SK-N-SH (cell line): ENCODE data around the gene LPCAT1. TPM values are rescaled to one million over a fixed set of nuclear protein-coding genes. Genes with fewer than 3 reads are reported as not detected.

ENCODE experiments used
- CTCF ChIA-PET: fragments of 300-600, 350-600 bp; formaldehyde crosslinking; extraction: SDS; loops from one replicate; lab custom pipeline; 2021; lab: Yijun Ruan, JAX
- POLR2A ChIA-PET: fragments of 350-600 bp; sonication (Branson Sonifier 250); formaldehyde crosslinking; extraction: SDS; loops from one replicate; lab custom pipeline; 2020; ENCODE audit warnings: antibody characterized with exemption, inconsistent platforms; lab: Yijun Ruan, JAX
- DNase-seq: peaks from one replicate; pipeline ENCODE4 v3.0.0; 2012
- H2AFZ ChIP-seq: fragments of 200-600 bp; sonication (generic); 2 replicates; pipeline ENCODE4 v1.8.1; 2016; ENCODE audit warnings: antibody characterized with exemption, mild to moderate bottlenecking, low read depth
- H3F3A ChIP-seq: fragments of 200-600 bp; sonication (generic); replicated peaks from 2 replicates; pipeline ENCODE3; 2016; ENCODE audit warnings: antibody characterized with exemption, mild to moderate bottlenecking; ENCODE audit not compliant: insufficient read depth
- H3K27ac ChIP-seq, 2 experiments: fragments of 200-500 bp in 1 of 2; fragments of 200-600 bp in 1 of 2; sonication (Bioruptor generic) in 1 of 2; sonication (generic), shearing (Covaris generic) in 1 of 2; 2 replicates each; pipeline versions ENCODE4 v1.5.1 to v1.6.1; 2014 to 2016; ENCODE audit warnings: low read depth in 2 of 2, inconsistent platforms in 1 of 2, low read length in 1 of 2, mild to moderate bottlenecking in 1 of 2, mixed read lengths in 1 of 2
- H3K27me3 ChIP-seq: fragments of 200-600 bp; sonication (generic), shearing (Covaris generic); 2 replicates; pipeline ENCODE4 v1.6.1; 2016; ENCODE audit warnings: mixed run types; ENCODE audit not compliant: insufficient read depth
- H3K36me3 ChIP-seq, 2 experiments: fragments of 200-500 bp in 1 of 2; fragments of 200-600 bp in 1 of 2; sonication (Bioruptor generic) in 1 of 2; sonication (generic) in 1 of 2; replicated peaks in 1 of 2; 2 replicates each; pipeline versions ENCODE3 to v1.5.1; 2014 to 2016; ENCODE audit warnings: low read length in 1 of 2, mild to moderate bottlenecking in 1 of 2; ENCODE audit not compliant: insufficient read depth in 2 of 2, control insufficient read depth in 1 of 2
- H3K4me1 ChIP-seq, 2 experiments: fragments of 200-500 bp in 1 of 2; fragments of 200-600 bp in 1 of 2; sonication (Bioruptor generic) in 1 of 2; sonication (generic), shearing (Covaris generic) in 1 of 2; 2 replicates each; pipeline versions ENCODE4 v1.5.1 to v1.6.1; 2014 to 2016; ENCODE audit warnings: low read depth in 1 of 2, low read length in 1 of 2, mixed run types in 1 of 2; ENCODE audit not compliant: insufficient read depth in 2 of 2, control insufficient read depth in 1 of 2
- H3K4me2 ChIP-seq: fragments of 200-600 bp; sonication (generic), shearing (Covaris generic); 2 replicates; pipeline ENCODE4 v1.6.1; 2017; ENCODE audit warnings: mixed run types
- H3K4me3 ChIP-seq, 2 experiments: fragments of 200-500 bp in 1 of 2; fragments of 200-600 bp in 1 of 2; sonication (Bioruptor generic) in 1 of 2; sonication (generic), shearing (Covaris generic) in 1 of 2; 2 replicates each; pipeline versions ENCODE4 v1.5.1 to v1.8.1; 2014 to 2016; ENCODE audit warnings: low read depth in 2 of 2, inconsistent platforms in 1 of 2, low read length in 1 of 2, mild to moderate bottlenecking in 1 of 2, mixed read lengths in 1 of 2, moderate library complexity in 1 of 2
- H3K79me2 ChIP-seq: fragments of 200-600 bp; sonication (generic); 2 replicates; pipeline ENCODE4 v1.8.1; 2017; ENCODE audit warnings: mild to moderate bottlenecking; ENCODE audit not compliant: insufficient read depth
- H3K9ac ChIP-seq: fragments of 200-600 bp; sonication (generic); 2 replicates; pipeline ENCODE4 v1.6.1; 2017; ENCODE audit warnings: mixed run types
- H3K9me2 ChIP-seq: fragments of 200-600 bp; sonication (generic); 2 replicates; pipeline ENCODE4 v1.6.1; 2017; ENCODE audit warnings: mixed run types
- H3K9me3 ChIP-seq: fragments of 200-600 bp; sonication (generic); 2 replicates; pipeline ENCODE4 v1.6.1; 2017; ENCODE audit warnings: mixed run types, mild to moderate bottlenecking, moderate library complexity
- H4K20me1 ChIP-seq: fragments of 200-600 bp; sonication (generic); 2 replicates; pipeline ENCODE4 v1.6.1; 2017; ENCODE audit warnings: mild to moderate bottlenecking, mixed run types; ENCODE audit not compliant: insufficient read depth
- CHD2 ChIP-seq: fragments of 150-350 bp; IDR thresholded peaks from 2 replicates; pipeline ENCODE4 v1.6.1; 2018; ENCODE audit warnings: low read length; ENCODE audit not compliant: partially characterized antibody
- FOSL2 ChIP-seq: IDR thresholded peaks from 2 replicates; pipeline ENCODE4 v1.4.0; 2012; ENCODE audit warnings: low read depth, mild to moderate bottlenecking, moderate library complexity, borderline replicate concordance
- FOXJ3 ChIP-seq: sonication (generic); formaldehyde crosslinking; IDR thresholded peaks from 2 replicates; pipeline ENCODE4 v1.5.1; 2020; ENCODE audit warnings: mild to moderate bottlenecking, missing genetic modification reagents
- FOXM1 ChIP-seq: IDR thresholded peaks from 2 replicates; pipeline ENCODE4 v1.4.0; 2012; ENCODE audit warnings: low read depth, mild to moderate bottlenecking
- GABPA ChIP-seq: IDR thresholded peaks from 2 replicates; pipeline ENCODE4 v1.4.0; 2012; ENCODE audit warnings: low read depth, mild to moderate bottlenecking
- GATA2 ChIP-seq: sonication (generic); formaldehyde crosslinking; IDR thresholded peaks from 2 replicates; pipeline ENCODE4 v1.5.0; 2020; ENCODE audit warnings: mild to moderate bottlenecking, missing genetic modification reagents
- JUND ChIP-seq: IDR thresholded peaks from 2 replicates; pipeline ENCODE4 v1.4.0; 2012
- NFIC ChIP-seq: IDR thresholded peaks from 2 replicates; pipeline ENCODE4 v1.4.0; 2012; ENCODE audit warnings: borderline replicate concordance
- POLR2AphosphoS5 ChIP-seq: IDR thresholded peaks from 2 replicates; pipeline ENCODE4 v1.6.1; 2012; ENCODE audit warnings: low read depth, low read length
- RXRA ChIP-seq: IDR thresholded peaks from 2 replicates; pipeline ENCODE4 v1.4.0; 2012; ENCODE audit warnings: low read depth, mild to moderate bottlenecking, borderline replicate concordance
- TCF12 ChIP-seq: IDR thresholded peaks from 2 replicates; pipeline ENCODE4 v1.4.0; 2012
- TEAD4 ChIP-seq: IDR thresholded peaks from 2 replicates; pipeline ENCODE4 v1.4.0; 2012; ENCODE audit warnings: mild to moderate bottlenecking, borderline replicate concordance; ENCODE audit not compliant: insufficient read depth
- WGBS: methylation state at CpG from one replicate; pipeline ENCODE4 v1.1.6; 2017; ENCODE audit warnings: low lambda C conversion rate; 5-methylcytosine and 5-hydroxymethylcytosine counted together
- polyA plus RNA-seq, 3 experiments: library from polyadenylated mRNA; depleted of rRNA; stranded (reverse); fragments of >200 nt; gene quantifications; 2 replicates each; pipeline ENCODE4 v1.2.3, GENCODE V29; 2012
- TF ChIP-seq, protein P1 (sequence below): IDR thresholded peaks from 2 replicates; pipeline ENCODE4 v1.4.0; 2012; ENCODE audit warnings: low read depth, borderline replicate concordance
- TF ChIP-seq, protein P2 (sequence below): IDR thresholded peaks from 2 replicates; pipeline ENCODE4 v1.4.0; 2012; ENCODE audit warnings: low read depth, borderline replicate concordance
- TF ChIP-seq, protein P3 (sequence below): IDR thresholded peaks from 2 replicates; pipeline ENCODE4; 2012
- TF ChIP-seq, protein P4 (sequence below): IDR thresholded peaks from 2 replicates; pipeline ENCODE4 v1.4.0; 2012; ENCODE audit warnings: low read depth

The LPCAT1 gene
- polyA plus RNA-seq, 1 of the 3 experiments (the other 2 are of a cell fraction), result 42.3 TPM

DNA sequence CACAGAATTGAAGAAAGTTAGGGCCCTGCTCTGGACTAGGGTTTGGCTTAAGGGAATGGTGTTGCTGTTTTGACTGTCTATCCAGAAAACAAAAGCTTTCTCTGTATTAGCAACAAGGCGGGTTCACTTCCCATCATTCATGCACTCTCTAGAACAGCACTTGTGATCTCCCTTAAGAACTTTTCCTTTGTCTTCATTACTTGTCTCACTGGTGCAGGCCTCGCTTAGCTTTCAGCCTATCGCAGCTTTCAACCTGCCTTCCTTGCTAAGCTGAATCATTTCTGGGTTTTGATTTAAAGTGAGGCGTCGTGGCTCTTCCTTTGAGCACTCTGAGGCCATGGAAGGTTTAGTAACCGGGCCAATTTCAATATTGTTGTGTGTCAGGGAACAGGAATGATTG lies 35.2 kb upstream of the LPCAT1 start:
- H3K27me3 ChIP-seq, result 0 out of 2 replicates have a peak, but pooled peaks cover under 1% of the 10 kb centered on the region
- no peaks in the 10 kb centered on the region for H3K36me3 ChIP-seq
- WGBS, result 61% methylated on average over 6 of the region's 6 CpGs
- H3K9me3 ChIP-seq, result no peaks in the 10 kb centered on the region
- H3K4me3 ChIP-seq, result no peak overlapping the region
- CTCF ChIA-PET, result no interaction called here
- no peak overlapping the region for H3K9ac ChIP-seq
- no peaks in the 10 kb centered on the region for H4K20me1 ChIP-seq
- TF ChIP-seq, protein P1, sequence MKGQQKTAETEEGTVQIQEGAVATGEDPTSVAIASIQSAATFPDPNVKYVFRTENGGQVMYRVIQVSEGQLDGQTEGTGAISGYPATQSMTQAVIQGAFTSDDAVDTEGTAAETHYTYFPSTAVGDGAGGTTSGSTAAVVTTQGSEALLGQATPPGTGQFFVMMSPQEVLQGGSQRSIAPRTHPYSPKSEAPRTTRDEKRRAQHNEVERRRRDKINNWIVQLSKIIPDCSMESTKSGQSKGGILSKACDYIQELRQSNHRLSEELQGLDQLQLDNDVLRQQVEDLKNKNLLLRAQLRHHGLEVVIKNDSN, result no peak
- TF ChIP-seq POLR2AphosphoS5 (no peak), JUND (no peak), TCF12 (no peak), CHD2 (no peak), GATA2 (CRISPR knock-in tag) (no peak), GABPA (no peak), FOXM1 (no peak), TEAD4 (no peak)
- TF ChIP-seq, protein P2, sequence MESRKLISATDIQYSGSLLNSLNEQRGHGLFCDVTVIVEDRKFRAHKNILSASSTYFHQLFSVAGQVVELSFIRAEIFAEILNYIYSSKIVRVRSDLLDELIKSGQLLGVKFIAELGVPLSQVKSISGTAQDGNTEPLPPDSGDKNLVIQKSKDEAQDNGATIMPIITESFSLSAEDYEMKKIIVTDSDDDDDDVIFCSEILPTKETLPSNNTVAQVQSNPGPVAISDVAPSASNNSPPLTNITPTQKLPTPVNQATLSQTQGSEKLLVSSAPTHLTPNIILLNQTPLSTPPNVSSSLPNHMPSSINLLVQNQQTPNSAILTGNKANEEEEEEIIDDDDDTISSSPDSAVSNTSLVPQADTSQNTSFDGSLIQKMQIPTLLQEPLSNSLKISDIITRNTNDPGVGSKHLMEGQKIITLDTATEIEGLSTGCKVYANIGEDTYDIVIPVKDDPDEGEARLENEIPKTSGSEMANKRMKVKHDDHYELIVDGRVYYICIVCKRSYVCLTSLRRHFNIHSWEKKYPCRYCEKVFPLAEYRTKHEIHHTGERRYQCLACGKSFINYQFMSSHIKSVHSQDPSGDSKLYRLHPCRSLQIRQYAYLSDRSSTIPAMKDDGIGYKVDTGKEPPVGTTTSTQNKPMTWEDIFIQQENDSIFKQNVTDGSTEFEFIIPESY, result no peak
- TF ChIP-seq, protein P3, sequence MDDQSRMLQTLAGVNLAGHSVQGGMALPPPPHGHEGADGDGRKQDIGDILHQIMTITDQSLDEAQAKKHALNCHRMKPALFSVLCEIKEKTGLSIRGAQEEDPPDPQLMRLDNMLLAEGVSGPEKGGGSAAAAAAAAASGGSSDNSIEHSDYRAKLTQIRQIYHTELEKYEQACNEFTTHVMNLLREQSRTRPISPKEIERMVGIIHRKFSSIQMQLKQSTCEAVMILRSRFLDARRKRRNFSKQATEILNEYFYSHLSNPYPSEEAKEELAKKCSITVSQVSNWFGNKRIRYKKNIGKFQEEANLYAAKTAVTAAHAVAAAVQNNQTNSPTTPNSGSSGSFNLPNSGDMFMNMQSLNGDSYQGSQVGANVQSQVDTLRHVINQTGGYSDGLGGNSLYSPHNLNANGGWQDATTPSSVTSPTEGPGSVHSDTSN, result no peak
- H2AFZ ChIP-seq, result no peak overlapping the region
- H3K27ac ChIP-seq, result no peak overlapping the region
- H3K4me2 ChIP-seq, result no peak overlapping the region
- no peaks in the 10 kb centered on the region for H3K9me2 ChIP-seq
- no peak for DNase-seq
- H3K4me1 ChIP-seq, result no peaks in the 10 kb centered on the region
- POLR2A ChIA-PET, result no interaction called here
- no peaks in the 10 kb centered on the region for H3F3A ChIP-seq
- H3K79me2 ChIP-seq, result no peaks in the 10 kb centered on the region

DNA sequence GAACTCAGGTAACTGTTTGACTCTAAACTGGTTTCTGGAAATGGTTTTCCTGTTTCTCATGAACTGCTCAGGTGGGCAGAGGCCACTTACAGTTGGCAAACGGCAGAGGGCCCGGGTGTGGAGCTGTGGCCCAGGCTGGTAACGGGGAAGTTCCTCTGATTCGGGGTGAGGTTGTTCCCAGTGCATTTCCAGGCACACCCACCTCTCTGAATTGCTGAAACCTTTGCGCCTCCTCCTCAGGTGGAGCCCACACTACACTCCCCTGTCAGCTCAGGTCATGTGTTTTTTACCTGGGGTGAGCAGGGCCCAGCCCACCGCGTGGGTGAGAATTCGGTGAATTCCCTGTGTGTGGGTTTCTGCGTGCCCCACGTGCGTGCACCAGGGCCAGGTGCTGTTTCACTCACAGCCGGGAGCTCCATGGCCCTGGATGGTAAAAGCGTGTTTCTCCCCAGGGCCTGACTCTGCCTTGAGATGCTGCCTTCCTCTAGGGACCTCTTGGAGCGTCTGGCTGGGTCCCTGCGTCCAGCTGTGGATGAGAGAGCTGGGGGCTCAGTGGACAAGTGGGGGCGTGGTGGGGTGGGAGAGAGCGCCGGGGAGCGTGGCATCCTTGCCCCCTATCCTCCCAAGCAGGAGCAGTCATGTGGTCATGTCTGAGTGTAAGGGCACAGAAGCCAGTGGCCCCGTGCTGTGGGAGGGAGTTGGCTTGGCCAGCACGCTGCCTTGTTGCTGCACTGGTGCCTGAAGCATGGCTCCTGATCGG lies 33.5 kb upstream of the LPCAT1 start:
- H2AFZ ChIP-seq, result no peak overlapping the region
- no peaks in the 10 kb centered on the region for H3F3A ChIP-seq
- no peak overlapping the region for H3K4me3 ChIP-seq
- H3K9me2 ChIP-seq, result no peaks in the 10 kb centered on the region
- POLR2A ChIA-PET, result no interaction called here
- no peaks in the 10 kb centered on the region for H4K20me1 ChIP-seq
- no peaks in the 10 kb centered on the region for H3K9me3 ChIP-seq
- no peaks in the 10 kb centered on the region for H3K36me3 ChIP-seq
- H3K4me1 ChIP-seq, result no peaks in the 10 kb centered on the region
- no peaks in the 10 kb centered on the region for H3K79me2 ChIP-seq
- TF ChIP-seq, protein P3, result no peak
- TF ChIP-seq FOXJ3 (no peak), FOSL2 (no peak), POLR2AphosphoS5 (no peak), RXRA (no peak), NFIC (no peak)
- TF ChIP-seq, protein P1, result no peak
- TF ChIP-seq, protein P4, sequence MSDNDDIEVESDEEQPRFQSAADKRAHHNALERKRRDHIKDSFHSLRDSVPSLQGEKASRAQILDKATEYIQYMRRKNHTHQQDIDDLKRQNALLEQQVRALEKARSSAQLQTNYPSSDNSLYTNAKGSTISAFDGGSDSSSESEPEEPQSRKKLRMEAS, result no peak
- no peak for DNase-seq
- H3K27ac ChIP-seq, result no peak overlapping the region
- H3K9ac ChIP-seq, result no peak overlapping the region
- 76% methylated on average over 14 of the region's 22 CpGs for WGBS
- H3K4me2 ChIP-seq, result no peak overlapping the region
- H3K27me3 ChIP-seq, result peaks cover 7% of the 10 kb centered on the region
- CTCF ChIA-PET, result no interaction called here
